Measurements from ENCODE around the gene CEMIP2. TPM values are rescaled to one million over a fixed set of nuclear protein-coding genes. Genes with fewer than 3 reads are reported as not detected.

CEMIP2 gene
- total and polyA plus RNA-seq, 8 donors: 12.4 to 218 (median 59.8) TPM

GRCh38 chr9:71743882-71744281 is 24.4 kb downstream of the CEMIP2 start:
- no peak for DNase-seq
- TF ChIP-seq CTCF (IDR thresholded peaks at IDR 0.05) (no peak), POLR2A (IDR thresholded peaks at IDR 0.05) (no peak), EP300 (IDR thresholded peaks at IDR 0.05) (no peak), POLR2AphosphoS5 (IDR thresholded peaks at IDR 0.05) (no peak)
- peaks cover 3 to 65% (median 20%) of the 10 kb centered on the region in 4 donors for H3K4me1 ChIP-seq

GRCh38 chr9:71743217-71743705 is 25.1 kb downstream of the CEMIP2 start:
- H3K36me3 ChIP-seq: peaks cover 0 to 57% (median 46%) of the 10 kb centered on the region in 4 donors
- no peak overlapping the region for H3K4me3 ChIP-seq
- peaks cover 3 to 66% (median 22%) of the 10 kb centered on the region in 4 donors for H3K4me1 ChIP-seq
- DNase-seq: no peak
- no peaks in the 10 kb centered on the region for H3K9me3 ChIP-seq
- no peaks in the 10 kb centered on the region for H3K27me3 ChIP-seq
- TF ChIP-seq POLR2AphosphoS5 (IDR thresholded peaks at IDR 0.05) (no peak), EP300 (IDR thresholded peaks at IDR 0.05) (no peak)
- 40 to 66% (median 53%) methylated on average over 5 of the region's 5 CpGs for WGBS, 5 donors
- H3K27ac ChIP-seq: peak overlapping the region; percentile 64 to 90 (median 84)
- intact Hi-C loops (cut with DNase I; ENCODE audit: low total_unique reads): no loop called here

More at GRCh38 chr9:71743882-71744281, 24.4 kb downstream of the CEMIP2 start:
- H3K27ac ChIP-seq: peak overlapping the region in 3 of 5 donors; percentile 84 to 90 (median 87)
- intact Hi-C loops (cut with DNase I; ENCODE audit: low total_unique reads): no loop called here
- H3K27me3 ChIP-seq: no peaks in the 10 kb centered on the region
- no peaks in the 10 kb centered on the region for H3K9me3 ChIP-seq
- 81 to 89% (median 84%) methylated on average over 5 of the region's 5 CpGs for WGBS, 5 donors
- no peak overlapping the region for H3K4me3 ChIP-seq
- peaks cover 0 to 57% (median 46%) of the 10 kb centered on the region in 4 donors for H3K36me3 ChIP-seq

- 32 to 69% (median 48%) methylated on average over 4 of the region's 4 CpGs for WGBS, 5 donors
- H3K4me1 ChIP-seq: peaks cover 3 to 69% (median 23%) of the 10 kb centered on the region in 4 donors
- no peak overlapping the region for H3K4me3 ChIP-seq
- H3K36me3 ChIP-seq: peaks cover 0 to 55% (median 44%) of the 10 kb centered on the region in 4 donors
- intact Hi-C loops (cut with DNase I; ENCODE audit: low total_unique reads): no loop called here
- H3K9me3 ChIP-seq: no peaks in the 10 kb centered on the region
- TF ChIP-seq POLR2AphosphoS5 (IDR thresholded peaks at IDR 0.05) (no peak), EP300 (IDR thresholded peaks at IDR 0.05) (no peak), CTCF (IDR thresholded peaks at IDR 0.05) (no peak), POLR2A (IDR thresholded peaks at IDR 0.05) (no peak)
- no peaks in the 10 kb centered on the region for H3K27me3 ChIP-seq
- H3K27ac ChIP-seq: peak overlapping the region; percentile 75 to 90 (median 87)
- DNase-seq: no peak
Measured at GRCh38 chr9:71742703-71743102, 25.6 kb downstream of the CEMIP2 start.

- peak; percentile 42 to 77 for DNase-seq
- Histone ChIP-seq H3K36me3 (peaks cover 0 to 54% (median 39%) of the 10 kb centered on the region in 4 donors), H3K27ac (peak overlapping the region; percentile 75 to 90 (median 86)), H3K27me3 (no peaks in the 10 kb centered on the region), H3K9me3 (no peaks in the 10 kb centered on the region), H3K4me1 (peaks cover 3 to 75% (median 23%) of the 10 kb centered on the region in 4 donors), H3K4me3 (no peak overlapping the region)
- 27 to 46% (median 33%) methylated on average over 10 of the region's 10 CpGs for WGBS, 5 donors
- intact Hi-C loops (cut with DNase I; ENCODE audit: low total_unique reads): no loop called here
- TF ChIP-seq POLR2AphosphoS5 (IDR thresholded peaks at IDR 0.05): peak; percentile 9 to 84 (median 76)
- TF ChIP-seq POLR2A (IDR thresholded peaks at IDR 0.05): no peak
Measured at GRCh38 chr9:71741926-71742648, 26.2 kb downstream of the CEMIP2 start.

GRCh38 chr9:71740199-71740598 is 28.1 kb downstream of the CEMIP2 start:
- Histone ChIP-seq H3K9me3 (no peaks in the 10 kb centered on the region), H3K36me3 (peaks cover 8 to 61% (median 39%) of the 10 kb centered on the region in 4 donors), H3K4me3 (no peak overlapping the region), H3K27ac (peak overlapping the region; percentile 75 to 94 (median 87)), H3K27me3 (no peaks in the 10 kb centered on the region), H3K4me1 (peaks cover 3 to 76% (median 23%) of the 10 kb centered on the region in 4 donors)
- DNase-seq: peak in 1 of 2 donors; percentile 71
- intact Hi-C loops (cut with DNase I; ENCODE audit: low total_unique reads): no loop called here
- 33 to 55% (median 51%) methylated on average over 2 of the region's 2 CpGs for WGBS, 5 donors
- peak in 2 of 3 donors; percentile 52 to 56 for TF ChIP-seq POLR2AphosphoS5 (IDR thresholded peaks at IDR 0.05)
- TF ChIP-seq POLR2A (IDR thresholded peaks at IDR 0.05): no peak
- TF ChIP-seq EP300 (IDR thresholded peaks at IDR 0.05): no peak
- no peak for TF ChIP-seq CTCF (IDR thresholded peaks at IDR 0.05)
